DND-41 (cell line): ENCODE measurements around the gene PSKH1.

Experiments
- CTCF ChIP-seq: IDR thresholded peaks from 2 replicates; pipeline ENCODE4 v1.5.1; 2012; ENCODE audit warnings: borderline replicate concordance, low read length, moderate library complexity, mild to moderate bottlenecking; ENCODE audit not compliant: poor library complexity, severe bottlenecking; ENCODE audit errors: extremely low read depth
- EZH2 ChIP-seq: IDR thresholded peaks from 3 replicates; pipeline ENCODE4 v1.6.1; 2012; ENCODE audit warnings: borderline replicate concordance, low read depth, mild to moderate bottlenecking, moderate library complexity, low read length, inconsistent platforms; ENCODE audit not compliant: severe bottlenecking

- TF ChIP-seq EZH2, result no peak
- no peak for TF ChIP-seq CTCF
Observed at GRCh38 chr16:67968400-67969253, 75.6 kb downstream of the PSKH1 start, which contains the start of gene SLC12A4.
